COLO668 (cell line): Measurements from ENCODE around the gene NODAL.

Experiments used
- DNase-seq: peaks from one replicate; lab custom pipeline; 2025; ENCODE audit not compliant: unreplicated experiment; lab: John Stamatoyannopoulos, UW

The NODAL gene

GRCh38 chr10:70465278-70465677 lies 23.8 kb upstream of the NODAL start:
- no peak for DNase-seq

- no peak for DNase-seq
These were observed 21.0 kb upstream of the NODAL start for GRCh38 chr10:70462349-70462984.

DNA sequence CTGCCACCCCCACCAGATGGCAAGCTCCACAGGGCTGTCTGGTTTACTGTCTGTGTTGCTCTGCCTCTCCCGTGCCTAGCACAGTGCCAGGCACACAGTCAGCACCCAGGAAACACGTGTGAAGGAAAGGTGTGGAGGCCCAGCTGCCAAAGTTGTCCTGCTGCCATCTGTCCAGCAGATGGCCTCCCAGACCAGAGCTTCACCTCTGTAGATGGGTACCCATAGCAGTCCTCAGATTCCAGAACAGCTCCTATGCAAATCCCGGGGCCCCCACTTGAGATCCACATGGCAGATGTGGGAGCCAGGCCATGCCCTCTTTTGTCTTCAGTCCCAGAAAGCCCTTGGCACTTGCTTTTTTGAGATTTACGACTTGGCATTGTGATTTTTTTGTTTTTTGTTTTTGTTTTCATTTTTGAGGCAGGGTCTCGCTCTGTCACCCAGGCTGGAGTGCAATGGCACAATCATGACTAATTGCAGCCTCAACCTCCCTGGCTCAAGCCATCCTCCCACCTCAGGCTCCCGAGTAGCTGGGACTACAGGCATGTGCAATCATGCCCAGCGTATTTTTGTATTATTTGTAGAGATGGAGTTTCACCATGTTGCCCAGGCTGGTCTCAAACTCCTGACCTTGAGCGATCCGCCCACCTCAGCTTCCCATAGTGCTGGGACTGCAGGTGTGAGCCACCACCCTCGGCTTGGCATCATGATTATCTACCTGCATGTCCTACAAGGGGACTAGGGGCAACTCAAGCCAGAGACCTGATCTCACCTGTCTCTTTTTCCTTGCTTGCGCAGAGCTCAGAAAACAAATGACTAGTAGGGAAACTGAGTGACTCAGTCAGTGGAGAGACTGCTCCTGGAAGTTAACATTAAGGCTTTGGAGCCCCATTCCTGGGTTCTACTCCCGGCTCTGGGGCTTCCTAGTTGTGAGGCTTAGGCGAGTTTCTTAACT lies 20.2 kb upstream of the NODAL start:
- DNase-seq: peak; percentile 44

DNA sequence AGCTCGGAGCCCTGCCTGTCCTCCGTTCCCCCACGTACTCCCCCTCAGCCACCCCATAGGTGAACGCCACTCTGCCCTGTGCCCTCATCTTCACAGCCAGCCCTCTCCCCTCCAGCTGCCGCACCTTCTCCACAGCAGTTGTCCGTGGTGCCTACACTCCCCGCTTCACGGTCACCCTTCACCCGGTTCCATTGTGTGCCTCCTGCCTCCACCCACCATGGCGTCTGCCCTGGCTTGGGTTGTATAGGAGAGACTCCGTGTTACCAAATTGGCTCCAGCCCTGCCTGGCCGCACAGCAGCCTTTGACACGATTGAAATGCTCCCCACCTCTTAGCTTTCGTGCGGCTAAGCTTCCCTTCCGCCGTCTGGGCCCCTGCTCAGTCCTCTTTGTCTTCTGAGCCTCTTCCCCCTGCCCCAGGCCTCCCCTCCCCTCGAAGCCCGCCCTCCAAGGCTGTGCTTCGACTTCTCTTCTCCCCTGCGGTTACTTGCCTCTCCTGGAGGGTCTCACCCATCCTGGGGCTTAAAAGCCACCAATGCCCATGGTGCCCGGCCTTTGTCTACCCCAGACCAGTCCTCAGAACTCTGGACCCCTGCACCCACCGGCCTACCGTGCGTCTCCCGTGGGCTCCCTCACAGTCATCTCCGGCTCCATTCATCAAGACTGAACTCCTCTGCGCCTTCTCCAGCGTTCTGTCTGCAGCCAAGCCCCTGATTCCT lies 18.5 kb upstream of the NODAL start:
- DNase-seq: no peak

DNA sequence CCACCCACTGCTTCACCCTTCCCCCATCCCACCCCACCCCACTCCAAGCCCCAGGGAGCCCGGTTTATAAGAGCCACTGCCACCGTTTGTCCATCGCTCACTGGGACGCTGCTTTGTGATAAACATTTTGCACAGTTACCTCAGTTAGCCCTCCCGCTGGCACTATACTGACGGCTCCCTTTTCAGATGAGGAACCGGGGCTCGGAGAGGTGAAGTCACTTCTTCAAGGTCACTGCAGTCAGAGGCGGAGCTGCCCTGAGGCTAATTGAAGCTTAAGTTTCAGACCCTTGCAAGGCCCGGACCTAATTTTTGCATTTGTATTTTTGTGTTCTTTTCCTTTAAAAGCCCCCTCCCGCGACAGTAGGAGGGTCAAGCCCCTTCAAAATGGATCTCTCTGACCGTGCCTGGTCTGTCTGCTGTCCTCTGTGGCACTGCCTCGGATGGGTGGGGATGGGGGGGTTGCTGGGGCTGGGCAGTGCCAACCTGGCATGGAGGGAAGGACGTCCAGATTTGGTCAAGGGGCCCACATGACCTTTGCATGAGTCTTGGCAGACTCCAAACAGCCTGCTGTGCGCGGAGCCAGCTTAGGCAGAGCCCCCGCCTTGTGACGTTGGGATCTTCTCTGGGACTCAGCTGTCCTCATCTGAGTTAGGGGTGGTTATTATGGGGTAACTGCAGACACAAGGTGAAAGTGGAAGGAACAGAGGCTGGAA lies 17.7 kb upstream of the NODAL start:
- DNase-seq: no peak

- peak; percentile 51 for DNase-seq
These were observed 17.0 kb upstream of the NODAL start for GRCh38 chr10:70458329-70459060.

DNA sequence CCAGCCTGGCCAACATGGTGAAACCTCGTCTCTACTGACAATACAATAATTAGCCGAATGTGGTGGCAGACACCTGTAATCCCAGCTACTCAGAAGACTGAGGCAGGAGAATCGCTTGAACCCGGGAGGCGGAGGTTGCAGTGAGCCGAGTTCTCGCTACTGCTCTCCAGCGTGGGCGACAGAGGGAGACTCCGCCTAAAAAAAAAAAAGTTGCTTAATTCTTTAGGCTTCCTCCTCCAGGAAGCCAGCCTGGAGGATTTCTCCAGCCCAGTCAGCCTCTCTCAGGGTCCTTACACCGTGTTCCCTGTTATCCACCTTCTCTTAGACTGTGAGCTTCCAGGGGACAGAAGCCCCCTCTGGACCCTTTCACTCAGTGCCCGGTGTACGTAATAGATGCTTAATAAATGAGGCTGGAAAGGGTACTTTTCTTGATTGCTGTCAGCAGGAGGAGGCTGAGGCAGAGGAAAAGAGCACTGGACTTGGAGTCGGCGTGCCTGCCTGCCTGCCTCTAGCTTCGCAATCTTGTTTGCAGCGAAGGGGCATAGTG lies 16.4 kb upstream of the NODAL start:
- no peak for DNase-seq

DNA sequence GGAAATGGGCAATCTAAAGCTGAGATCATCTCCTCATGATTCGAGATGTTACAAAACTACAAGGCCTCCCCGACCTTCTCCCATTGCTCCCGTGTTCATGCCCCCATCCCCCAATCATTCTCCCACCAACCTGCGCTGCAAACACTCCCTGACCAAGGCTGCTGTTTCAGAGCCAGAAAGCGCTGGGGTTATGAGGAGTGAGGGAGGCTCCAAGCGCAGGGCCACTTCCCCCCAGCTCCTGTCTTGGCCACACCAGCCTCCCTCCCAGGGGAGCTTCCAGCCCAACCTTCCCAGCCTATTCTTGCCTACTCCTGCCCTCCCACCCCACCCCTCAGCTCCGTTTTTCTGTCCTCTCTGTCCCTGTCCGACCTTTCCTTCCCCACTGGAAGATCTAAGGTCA lies 14.7 kb upstream of the NODAL start:
- DNase-seq: no peak

DNA sequence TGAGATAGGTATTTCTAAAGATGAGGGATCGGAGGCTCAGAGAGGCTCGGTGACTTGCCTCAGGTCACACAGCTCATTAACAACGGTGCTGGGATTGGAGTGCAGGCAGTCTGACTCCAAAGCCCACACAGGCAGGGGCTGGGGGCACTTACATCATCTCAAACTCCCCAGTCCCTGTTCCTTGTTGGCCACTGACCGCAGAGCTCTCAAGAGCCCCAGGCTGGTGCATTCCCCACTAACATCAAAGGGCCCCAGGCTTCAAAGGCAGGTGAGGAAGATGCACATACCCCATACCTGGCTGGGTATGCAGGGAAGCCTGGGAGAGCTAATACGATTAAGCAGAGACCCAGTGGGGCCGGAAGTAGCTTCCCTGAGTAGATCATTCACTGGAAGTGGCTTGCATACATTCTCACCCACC lies 13.7 kb upstream of the NODAL start:
- DNase-seq: no peak

DNA sequence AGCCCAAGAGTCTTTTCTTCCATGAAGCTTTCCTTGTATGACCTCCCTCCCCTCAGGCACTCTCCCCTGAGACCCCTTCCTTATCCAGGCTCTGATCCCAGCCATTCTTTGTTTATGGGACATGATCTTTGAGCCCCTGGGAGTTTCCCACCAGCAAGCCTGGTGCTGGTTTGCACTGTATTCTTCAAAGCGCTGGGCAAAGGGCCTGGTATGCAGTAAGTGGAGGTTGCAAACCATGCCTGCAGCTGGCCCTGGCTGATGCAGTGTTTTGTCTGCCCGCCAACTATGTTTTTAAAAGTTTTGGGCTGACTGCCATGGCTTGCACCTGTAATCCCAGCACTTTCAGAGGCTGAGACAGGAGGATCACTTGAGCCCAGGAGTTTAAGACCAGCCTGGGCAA lies 6.8 kb upstream of the NODAL start:
- no peak for DNase-seq

- DNase-seq: no peak
These were observed 4.5 kb upstream of the NODAL start for GRCh38 chr10:70445718-70446657.

- no peak for DNase-seq
These were observed 3.3 kb upstream of the NODAL start for GRCh38 chr10:70444744-70445143.

GRCh38 chr10:70442332-70442988 lies 979 bp upstream of the NODAL start:
- no peak for DNase-seq

- no peak for DNase-seq
These were observed 421 bp upstream of the NODAL start for GRCh38 chr10:70441895-70442309.

DNA sequence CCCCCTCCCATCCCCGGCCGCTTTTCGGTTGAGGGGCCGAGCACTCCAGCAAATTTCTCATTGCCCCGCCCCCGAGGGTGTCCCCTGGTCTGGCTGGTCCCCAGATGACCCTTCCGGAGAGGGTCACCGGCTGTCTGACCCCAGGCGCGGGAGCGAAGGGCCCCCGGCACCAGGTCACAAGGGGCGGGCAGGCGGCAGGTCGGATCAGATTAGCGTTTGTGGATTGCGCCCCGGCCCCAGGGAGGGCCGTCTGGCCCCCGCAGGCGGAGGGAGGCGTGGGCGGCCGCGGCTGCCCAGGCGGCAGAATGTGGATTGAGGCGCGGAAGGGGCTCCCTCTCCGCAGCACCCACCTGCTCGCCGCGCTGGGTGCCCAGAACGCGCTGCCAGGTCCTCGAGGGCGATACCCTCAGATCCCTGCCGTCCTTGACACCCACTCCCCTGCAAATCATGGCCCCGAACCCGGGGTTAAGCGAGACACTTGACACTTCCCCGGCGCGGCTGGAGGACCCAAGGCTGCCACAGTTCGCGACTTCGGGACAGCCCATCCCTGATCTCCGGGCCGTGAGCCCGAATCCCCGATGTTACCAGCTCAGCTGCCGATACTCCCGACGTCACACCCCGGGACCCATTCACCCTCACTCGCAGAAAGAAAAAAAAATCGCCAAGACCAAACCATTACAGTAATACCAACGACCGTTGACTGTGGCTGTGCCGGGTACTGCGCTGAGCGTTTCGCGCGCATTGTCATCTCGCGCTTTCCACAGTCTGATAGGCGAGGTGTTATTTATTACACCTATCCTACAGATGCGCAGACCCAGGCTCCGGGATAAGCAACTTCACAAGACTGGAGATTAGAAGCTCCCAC lies 953 bp downstream of the NODAL start:
- no peak for DNase-seq

GRCh38 chr10:70437721-70438120 lies 3.8 kb downstream of the NODAL start:
- DNase-seq: no peak

- no peak for DNase-seq
These were observed 6.0 kb downstream of the NODAL start for GRCh38 chr10:70435241-70436085.
